Upper lobe of left lung (tissue), 6 donors: ENCODE results near the gene SFTPB. TPM values are rescaled to one million over a fixed set of nuclear protein-coding genes. Genes with fewer than 3 reads are reported as not detected.
A peak's percentile ranks its signal among the peaks of the same experiment; 100 is the strongest.

Experiments
- ATAC-seq, 2 donors: fragments of 200-7000 bp; cut with Tn5 transposase; one replicate each; pipeline ENCODE4 v1.9.1; 2022; ENCODE audit warnings: mild to moderate bottlenecking in 2 of 2, moderate library complexity in 2 of 2; ENCODE audit not compliant: low FRiP score in 2 of 2
- DNase-seq, 2 donors: peaks; one replicate each; pipeline ENCODE4 v3.0.0-alpha.2; 2019 to 2020
- H3K27ac ChIP-seq, 4 donors: fragments of 200-600 bp; sonication (generic); one replicate each; pipeline ENCODE4 v1.5.1; 2016 to 2019
- H3K27me3 ChIP-seq, 4 donors: fragments of 200-600 bp; sonication (generic); one replicate each; pipeline ENCODE4 v1.5.1; 2017 to 2019
- H3K36me3 ChIP-seq, 4 donors: fragments of 200-600 bp; sonication (generic); one replicate each; pipeline ENCODE4 v1.5.1; 2016 to 2019
- H3K4me1 ChIP-seq, 4 donors: fragments of 200-600 bp; sonication (generic); one replicate each; pipeline ENCODE4 v1.5.1; 2018 to 2019
- H3K4me3 ChIP-seq, 4 donors: fragments of 200-600 bp; sonication (generic); one replicate each; pipeline ENCODE4 v1.5.1; 2017 to 2019; ENCODE audit warnings: mild to moderate bottlenecking in 2 of 4, moderate library complexity in 1 of 4
- H3K9me3 ChIP-seq, 4 donors: fragments of 200-600 bp; sonication (generic); one replicate each; pipeline ENCODE4 v1.5.1; 2018 to 2019
- CTCF ChIP-seq, 6 experiments: fragments of 450-650 bp in 4 of 6; fragments of 200-600 bp in 2 of 6; sonication (generic) in 2 of 6; IDR thresholded peaks; one replicate each; pipeline ENCODE4 v1.5.1; 2016 to 2019; ENCODE audit warnings: antibody characterized with exemption in 6 of 6
- EP300 ChIP-seq, 4 donors: sonication (generic); formaldehyde crosslinking; IDR thresholded peaks; one replicate each; pipeline ENCODE4 v1.5.1; 2017; ENCODE audit warnings: antibody characterized with exemption in 4 of 4, control low read depth in 2 of 4
- POLR2A ChIP-seq, 4 donors: fragments of 450-650 bp; IDR thresholded peaks; one replicate each; pipeline ENCODE4 v1.5.1; 2016 to 2017; ENCODE audit warnings: antibody characterized with exemption in 4 of 4, mild to moderate bottlenecking in 2 of 4
- POLR2AphosphoS5 ChIP-seq, 2 donors: sonication (generic); formaldehyde crosslinking; IDR thresholded peaks; one replicate each; pipeline ENCODE4 v1.5.1; 2017; ENCODE audit warnings: antibody characterized with exemption in 2 of 2
- WGBS, 2 donors: methylation state at CpG; one replicate each; pipeline ENCODE4 v1.1.5; 2017 to 2018; 5-methylcytosine and 5-hydroxymethylcytosine counted together
- total RNA-seq, 6 donors: library from RNA; depleted of rRNA in 4 of 6; stranded (reverse); fragments of >200 nt in 4 of 6; gene quantifications; one replicate each; pipeline versions ENCODE4 v1.1.0 to v1.2.1, GENCODE V29; 2016 to 2021
- donor health status: DM: no; HTN: no; CAD: no; lungs with moderate emphysema.
- donor health status: DM: no; HTN: yes; CAD: no; lungs with severe emphysema.

The SFTPB gene
- total RNA-seq, 6 donors from 2014 or later = 10,501 to 67,270 (median 33,394) TPM

GRCh38 chr2:85613717-85614515 is 54.1 kb downstream of the SFTPB start:
- no peak for TF ChIP-seq EP300 (IDR thresholded peaks at IDR 0.05)
- TF ChIP-seq CTCF (IDR thresholded peaks at IDR 0.05) = no peak
- no peak for TF ChIP-seq POLR2AphosphoS5 (IDR thresholded peaks at IDR 0.05)
- no peak for TF ChIP-seq POLR2A (IDR thresholded peaks at IDR 0.05)
- Histone ChIP-seq H3K4me1 (peaks cover 33 to 65% (median 42%) of the 10 kb centered on the region in 4 donors), H3K9me3 (no peaks in the 10 kb centered on the region), H3K36me3 (peaks cover 4 to 10% (median 9%) of the 10 kb centered on the region in 4 donors), H3K27me3 (no peaks in the 10 kb centered on the region), H3K4me3 (no peak overlapping the region), H3K27ac (no peak overlapping the region)
- WGBS, 2 donors = 92 to 94% methylated on average over 10 of the region's 10 CpGs
- ATAC-seq = no peak
- DNase-seq = no peak

- WGBS, 2 donors = 11 to 18% methylated on average over 39 to 56 of the region's 73 CpGs
- Histone ChIP-seq H3K9me3 (no peaks in the 10 kb centered on the region), H3K4me1 (peaks cover 24 to 64% (median 45%) of the 10 kb centered on the region in 4 donors), H3K36me3 (peaks cover 4 to 24% (median 14%) of the 10 kb centered on the region in 4 donors), H3K4me3 (peak within 1 kb of the TSS; percentile 56 to 91 (median 85)), H3K27ac (peak within 1 kb of the TSS; percentile 85 to 92 (median 90)), H3K27me3 (no peaks in the 10 kb centered on the region)
- TF ChIP-seq EP300 (IDR thresholded peaks at IDR 0.05) (no peak), CTCF (IDR thresholded peaks at IDR 0.05) (peak in 1 of 6 experiments; percentile 4), POLR2A (IDR thresholded peaks at IDR 0.05) (peak in 3 of 4 donors; percentile 54 to 90 (median 69)), POLR2AphosphoS5 (IDR thresholded peaks at IDR 0.05) (peak; percentile 90 to 95)
- ATAC-seq (peak; percentile 91 to 93), DNase-seq (peak; percentile 91 to 96)
Measured at GRCh38 chr2:85611705-85612587, 56.1 kb downstream of the SFTPB start, which contains the start of gene C2orf68. C2orf68 (minus strand) TSS chr2:85612066; CDS start chr2:85611984, 82 bp downstream.

- Histone ChIP-seq H3K36me3 (peaks cover 4 to 24% (median 14%) of the 10 kb centered on the region in 4 donors), H3K9me3 (no peaks in the 10 kb centered on the region), H3K27ac (peak overlapping the region; percentile 85 to 92 (median 90)), H3K4me3 (peak overlapping the region; percentile 56 to 91 (median 85)), H3K27me3 (no peaks in the 10 kb centered on the region), H3K4me1 (peaks cover 26 to 66% (median 47%) of the 10 kb centered on the region in 4 donors)
- DNase-seq (no peak), ATAC-seq (no peak)
- WGBS, 2 donors = 6 to 9% methylated on average over 20 to 24 of the region's 24 CpGs
- TF ChIP-seq CTCF (IDR thresholded peaks at IDR 0.05) (no peak), EP300 (IDR thresholded peaks at IDR 0.05) (no peak), POLR2A (IDR thresholded peaks at IDR 0.05) (no peak), POLR2AphosphoS5 (IDR thresholded peaks at IDR 0.05) (no peak)
Measured at GRCh38 chr2:85611217-85611704, 56.7 kb downstream of the SFTPB start.

Other genes starting within 250 kb of the SFTPB start
- under 1 TPM in 1 of 6 donors, not detected in 5; 0.51 TPM for gene SH2D6, start 249.5 kb downstream of the SFTPB start, total RNA-seq
- 100 to 1,000 TPM; 108 to 219 (median 168) TPM for gene MAT2A, start 129.0 kb downstream of the SFTPB start, total RNA-seq
- 10 to 100 TPM; 21.2 to 70.6 (median 38.0) TPM for gene GGCX, start 106.7 kb downstream of the SFTPB start, total RNA-seq
- 100 to 1,000 TPM in 4 of 6 donors, 10 to 100 TPM in 2; 62.8 to 289 (median 154) TPM for gene VAMP8, start 90.6 kb downstream of the SFTPB start, total RNA-seq
- gene VAMP5, start 83.8 kb downstream of the SFTPB start, total RNA-seq = 100 to 1,000 TPM in 1 of 6 donors, 10 to 100 TPM in 5; 20.5 to 105 (median 44.0) TPM
- 100 to 1,000 TPM in 4 of 6 donors, 10 to 100 TPM in 2; 81.7 to 164 (median 108) TPM for gene RNF181, start 72.5 kb downstream of the SFTPB start, total RNA-seq
- gene TMEM150A, start 65.5 kb downstream of the SFTPB start, total RNA-seq = 10 to 100 TPM; 18.9 to 45.8 (median 32.0) TPM
- 10 to 100 TPM; 24.6 to 46.1 (median 34.0) TPM for gene C2orf68, start 56.1 kb downstream of the SFTPB start, total RNA-seq
- gene USP39, start 52.0 kb downstream of the SFTPB start, total RNA-seq = 100 to 1,000 TPM in 1 of 6 donors, 10 to 100 TPM in 5; 36.8 to 176 (median 67.3) TPM
- 10 to 100 TPM; 12.2 to 24.7 (median 21.0) TPM for gene GNLY, start 26.2 kb upstream of the SFTPB start, total RNA-seq
- gene ATOH8, start 85.8 kb upstream of the SFTPB start, total RNA-seq = 100 to 1,000 TPM in 2 of 6 donors, 10 to 100 TPM in 4; 60.2 to 121 (median 85.1) TPM
- gene ST3GAL5, start 220.8 kb upstream of the SFTPB start, total RNA-seq = 100 to 1,000 TPM in 2 of 6 donors, 10 to 100 TPM in 4; 54.5 to 162 (median 83.8) TPM